ENCODE measurements around the gene MARCHF10. TPM values are rescaled to one million over a fixed set of nuclear protein-coding genes. Genes with fewer than 3 reads are reported as not detected.

The MARCHF10 gene
- total RNA-seq, 2 experiments from 2014 or later, result not detected

DNA sequence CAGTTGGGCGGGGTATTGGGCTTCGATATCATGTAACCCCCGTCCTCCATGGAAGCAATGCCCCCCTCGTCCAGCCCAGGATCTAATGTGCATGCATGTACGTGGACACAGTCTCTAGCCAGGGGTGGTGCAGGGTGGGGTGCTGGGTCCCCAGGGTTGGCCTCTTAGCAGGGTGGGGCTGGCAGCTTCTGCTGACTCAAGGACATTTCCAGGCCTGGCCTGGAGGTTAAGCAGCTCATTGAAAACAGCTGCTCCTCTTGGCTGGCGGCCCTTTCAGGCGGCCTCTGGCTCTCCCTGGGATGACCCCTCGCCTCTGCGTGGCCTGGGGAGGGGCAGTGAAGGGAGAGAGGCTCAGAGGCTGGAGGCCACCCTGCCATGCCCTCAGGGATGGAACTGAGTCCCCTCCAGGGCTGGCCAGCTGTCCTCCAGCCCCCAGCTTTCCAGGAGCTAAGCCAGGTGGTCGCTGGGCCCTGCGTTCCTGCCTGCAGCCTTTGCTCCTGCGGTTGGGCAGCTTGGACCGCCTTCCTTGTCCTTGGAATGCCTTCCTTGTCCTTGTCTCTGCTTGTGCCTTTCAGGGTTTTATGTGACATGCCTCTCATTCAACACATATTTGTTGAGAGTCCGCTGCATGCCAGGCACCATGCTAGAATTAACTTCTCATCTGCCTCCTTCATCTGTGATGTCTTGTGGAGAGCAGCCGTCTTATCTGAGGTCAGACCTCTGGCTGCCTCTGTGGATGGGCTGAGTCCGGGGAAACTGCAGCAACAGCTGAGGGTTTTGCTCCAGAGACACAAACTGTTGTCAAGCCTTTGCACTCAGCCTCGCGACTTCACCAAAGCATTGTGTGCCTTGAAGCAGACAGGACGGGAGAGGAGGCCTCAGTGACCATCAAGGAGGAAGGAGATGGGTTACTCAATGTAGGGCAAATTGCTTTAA is 154.0 kb downstream of the MARCHF10 start:
- H3K36me3 Mint-ChIP-seq (ENCODE audit: low read depth), result peaks cover 3% of the 10 kb centered on the region
- DNase-seq, result no peak

DNA sequence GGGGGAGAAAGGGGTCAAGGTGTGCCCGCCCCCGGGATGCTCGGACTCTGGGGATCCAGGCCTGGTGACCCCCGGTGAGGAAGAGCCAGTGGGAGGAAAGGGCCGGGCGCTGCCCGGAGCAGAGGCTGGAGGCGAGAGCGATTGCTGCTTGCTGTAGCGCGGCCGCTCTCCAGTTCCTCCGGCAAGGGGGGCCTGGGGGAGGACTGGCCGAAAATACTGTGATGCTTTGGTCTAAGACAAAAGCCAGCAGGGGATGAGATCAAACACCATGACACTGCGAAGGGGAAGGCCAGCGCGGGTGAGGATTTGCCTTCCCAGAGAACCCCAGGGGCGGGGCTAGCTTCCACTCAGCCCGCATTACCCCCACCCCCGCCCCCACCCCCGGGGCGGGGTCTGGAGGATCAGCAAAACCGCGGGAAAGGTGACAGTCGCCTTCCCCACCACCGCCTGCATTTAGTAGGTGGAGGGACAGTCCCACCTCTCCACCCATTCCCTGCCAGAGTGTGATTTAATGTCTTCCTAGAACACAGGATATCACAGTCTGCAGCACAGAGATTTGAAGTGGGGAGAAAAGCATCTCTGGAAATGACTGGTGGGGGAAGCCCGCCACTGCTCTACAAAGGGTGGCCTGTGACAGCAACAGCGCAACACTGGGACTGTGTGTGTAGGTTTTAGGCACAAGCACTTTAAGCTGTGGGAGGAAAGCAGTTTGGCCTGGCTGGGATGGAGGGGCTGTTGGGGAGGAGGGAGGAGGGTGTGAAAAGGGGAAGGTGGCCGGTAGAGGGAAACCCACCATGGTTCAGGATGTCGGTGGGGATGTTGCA is 154.9 kb downstream of the MARCHF10 start:
- peaks cover 22% of the 10 kb centered on the region for H3K4me1 Mint-ChIP-seq (ENCODE audit: low read depth)
- ATAC-seq, result peak; percentile 94
- peaks cover 27% of the 10 kb centered on the region for H3K27me3 Mint-ChIP-seq
- DNase-seq, result peak; percentile 97
- peaks cover 2% of the 10 kb centered on the region for H3K9me3 Mint-ChIP-seq
- H3K36me3 Mint-ChIP-seq (ENCODE audit: low read depth), result no peaks in the 10 kb centered on the region
- peak overlapping the region; percentile 73 for H3K4me3 Mint-ChIP-seq
- ChIA-PET CTCF (interaction anchor here (1.1 to 1.9 kb wide), 3 partner anchors 19 to 231 kb away, joined by 3 to 6 read pairs (median 6); no protein-coding TSS in a partner anchor), POLR2A (interaction anchor here (0.5 to 1.8 kb wide), 4 partner anchors 9 to 71 kb away, joined by 3 to 5 read pairs (median 5); no protein-coding TSS in a partner anchor)
- H3K27ac Mint-ChIP-seq, result peak overlapping the region; percentile 80
- intact Hi-C loops (cut with micrococcal nuclease), result loop anchor here (10.0 kb wide), 1 partner anchor 72 kb away; no protein-coding TSS in a partner anchor
- TF ChIP-seq, protein P1, sequence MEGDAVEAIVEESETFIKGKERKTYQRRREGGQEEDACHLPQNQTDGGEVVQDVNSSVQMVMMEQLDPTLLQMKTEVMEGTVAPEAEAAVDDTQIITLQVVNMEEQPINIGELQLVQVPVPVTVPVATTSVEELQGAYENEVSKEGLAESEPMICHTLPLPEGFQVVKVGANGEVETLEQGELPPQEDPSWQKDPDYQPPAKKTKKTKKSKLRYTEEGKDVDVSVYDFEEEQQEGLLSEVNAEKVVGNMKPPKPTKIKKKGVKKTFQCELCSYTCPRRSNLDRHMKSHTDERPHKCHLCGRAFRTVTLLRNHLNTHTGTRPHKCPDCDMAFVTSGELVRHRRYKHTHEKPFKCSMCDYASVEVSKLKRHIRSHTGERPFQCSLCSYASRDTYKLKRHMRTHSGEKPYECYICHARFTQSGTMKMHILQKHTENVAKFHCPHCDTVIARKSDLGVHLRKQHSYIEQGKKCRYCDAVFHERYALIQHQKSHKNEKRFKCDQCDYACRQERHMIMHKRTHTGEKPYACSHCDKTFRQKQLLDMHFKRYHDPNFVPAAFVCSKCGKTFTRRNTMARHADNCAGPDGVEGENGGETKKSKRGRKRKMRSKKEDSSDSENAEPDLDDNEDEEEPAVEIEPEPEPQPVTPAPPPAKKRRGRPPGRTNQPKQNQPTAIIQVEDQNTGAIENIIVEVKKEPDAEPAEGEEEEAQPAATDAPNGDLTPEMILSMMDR (IDR thresholded peaks at IDR 0.05), result no peak

More for the DNA sequence above, 154.0 kb downstream of the MARCHF10 start:
- Mint-ChIP-seq H3K4me3 (peak overlapping the region; percentile 47), H3K27me3 (peaks cover 27% of the 10 kb centered on the region), H3K9me3 (peaks cover 2% of the 10 kb centered on the region), H3K27ac (peak overlapping the region; percentile 75), H3K4me1 (ENCODE audit: low read depth) (peaks cover 22% of the 10 kb centered on the region)
- intact Hi-C loops (cut with micrococcal nuclease), result loop anchor here (10.0 kb wide), 1 partner anchor 71 kb away; no protein-coding TSS in a partner anchor
- TF ChIP-seq, protein P1 (IDR thresholded peaks at IDR 0.05), result no peak
- CTCF ChIA-PET, result interaction anchor here (1.1 to 1.9 kb wide), 3 partner anchors 18 to 232 kb away, joined by 3 to 6 read pairs (median 6); no protein-coding TSS in a partner anchor
- peak; percentile 6 for ATAC-seq
- POLR2A ChIA-PET, result interaction anchor here (0.5 to 1.8 kb wide), 4 partner anchors 8 to 70 kb away, joined by 3 to 5 read pairs (median 5); no protein-coding TSS in a partner anchor

DNA sequence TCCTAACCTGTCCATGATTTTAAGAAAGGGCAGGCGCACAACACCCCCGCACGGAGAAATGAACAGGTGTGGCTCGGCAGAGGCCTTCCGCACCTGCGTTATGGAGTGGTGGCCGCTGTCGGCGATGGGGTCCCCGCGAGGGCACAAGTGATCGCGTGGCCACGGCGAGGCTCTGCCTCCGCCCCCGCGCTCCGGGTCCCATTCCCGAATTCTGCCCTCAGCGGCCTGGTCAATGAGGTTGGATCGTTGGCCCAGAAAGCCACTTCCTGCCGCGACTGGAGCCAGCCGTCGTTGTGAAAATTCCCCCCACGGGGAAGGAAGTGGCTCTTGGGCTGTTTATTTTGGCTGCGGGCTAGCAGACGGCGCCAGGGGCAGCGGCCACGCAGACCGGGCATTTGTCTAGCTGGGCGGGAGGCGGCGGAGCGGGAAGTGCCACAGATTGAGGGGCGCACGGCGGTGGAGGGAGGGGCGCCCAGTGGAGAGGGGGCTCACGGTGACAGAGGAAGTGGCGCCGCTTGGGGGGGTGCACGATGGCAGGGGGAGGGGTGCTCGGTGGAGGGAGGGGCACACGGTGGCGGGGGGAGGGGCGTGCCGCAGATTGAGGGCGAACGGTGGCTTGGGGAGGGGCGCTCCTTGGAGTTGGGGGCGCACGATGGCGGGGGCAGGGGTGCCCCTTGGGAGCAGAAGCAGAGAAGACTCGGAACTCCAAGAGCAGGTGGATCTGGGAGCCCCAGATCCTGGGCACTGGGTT is 155.7 kb downstream of the MARCHF10 start:
- H3K4me1 Mint-ChIP-seq (ENCODE audit: low read depth), result peaks cover 22% of the 10 kb centered on the region
- TF ChIP-seq, protein P1 (IDR thresholded peaks at IDR 0.05), result no peak

More for the DNA sequence above, 155.7 kb downstream of the MARCHF10 start:
- DNase-seq (peak; percentile 55), ATAC-seq (no peak)
- CTCF ChIA-PET, result no interaction called here
- Mint-ChIP-seq H3K27ac (peak overlapping the region; percentile 80), H3K4me3 (peak overlapping the region; percentile 73), H3K27me3 (peaks cover 27% of the 10 kb centered on the region), H3K9me3 (peaks cover 2% of the 10 kb centered on the region), H3K36me3 (ENCODE audit: low read depth) (no peaks in the 10 kb centered on the region)
- POLR2A ChIA-PET, result interaction anchor here (1.8 kb wide), 1 partner anchor 9 kb away, joined by 5 read pairs; no protein-coding TSS in a partner anchor
- intact Hi-C loops (cut with micrococcal nuclease), result loop anchor here (10.0 kb wide), 1 partner anchor 72 kb away; no protein-coding TSS in a partner anchor

Other genes starting within 250 kb of the MARCHF10 start
- 1 to 10 TPM; 8.1 to 9.0 TPM for gene MRC2, start 180.6 kb downstream of the MARCHF10 start, total RNA-seq
- 1 to 10 TPM; 7.9 to 9.6 TPM for gene TANC2, start 157.9 kb upstream of the MARCHF10 start, total RNA-seq

All from activated CD8-positive, alpha-beta T cell treated with anti-CD3 and anti-CD28 coated beads for 36 hours (primary cell).